ENCODE results near the gene USP20. TPM values are rescaled to one million over a fixed set of nuclear protein-coding genes. Genes with fewer than 3 reads are reported as not detected.

USP20 gene
- total RNA-seq, 1 donor from 2014 or later, result 10.8 TPM

GRCh38 chr9:129814432-129815223 is 20.6 kb upstream of the USP20 start:
- TF ChIP-seq CTCF (IDR thresholded peaks at IDR 0.05), result no peak
- no peak for TF ChIP-seq EZH2phosphoT487 (IDR thresholded peaks at IDR 0.05)
- no peak for TF ChIP-seq EZH2 (IDR thresholded peaks at IDR 0.05)
- Histone ChIP-seq H3K9ac (no peak overlapping the region), H3K4me1 (no peaks in the 10 kb centered on the region), H3K4me3 (no peak overlapping the region), H3K4me2 (no peak overlapping the region), H3F3A (ENCODE audit: low read depth) (peaks cover 7% of the 10 kb centered on the region), H3K27ac (no peak overlapping the region), H3K27me3 (no peaks in the 10 kb centered on the region), H3K9me3 (ENCODE audit: low read depth) (no peaks in the 10 kb centered on the region), H4K20me1 (ENCODE audit: low read depth) (peaks cover 16% of the 10 kb centered on the region), H2AFZ (replicated peaks) (no peak overlapping the region), H3K36me3 (no peaks in the 10 kb centered on the region), H3K79me2 (ENCODE audit: low read depth) (peaks cover 8% of the 10 kb centered on the region)
- Mint-ChIP-seq H3K4me1 (no peaks in the 10 kb centered on the region), H3K9me3 (no peaks in the 10 kb centered on the region), H3K36me3 (peaks cover 17% of the 10 kb centered on the region), H3K27ac (no peak overlapping the region), H3K27me3 (ENCODE audit: insufficient read depth, low read depth) (no peaks in the 10 kb centered on the region), H3K4me3 (no peak overlapping the region)
- DNase-seq (ENCODE audit: low spot score), result no peak

GRCh38 chr9:129815278-129815677 is 20.0 kb upstream of the USP20 start:
- no peaks in the 10 kb centered on the region for H3K36me3 ChIP-seq
- no peak overlapping the region for H3K4me3 Mint-ChIP-seq
- H3K4me2 ChIP-seq, result no peak overlapping the region
- H3K9me3 Mint-ChIP-seq, result no peaks in the 10 kb centered on the region
- H3K4me1 Mint-ChIP-seq, result no peaks in the 10 kb centered on the region
- H3K4me3 ChIP-seq, result no peak overlapping the region
- peaks cover 15% of the 10 kb centered on the region for H3K36me3 Mint-ChIP-seq
- H3K27me3 ChIP-seq, result no peaks in the 10 kb centered on the region
- TF ChIP-seq EZH2phosphoT487 (IDR thresholded peaks at IDR 0.05), result no peak
- TF ChIP-seq CTCF (IDR thresholded peaks at IDR 0.05), result no peak
- TF ChIP-seq EZH2 (IDR thresholded peaks at IDR 0.05), result no peak
- no peaks in the 10 kb centered on the region for H3K9me3 ChIP-seq (ENCODE audit: low read depth)
- H3F3A ChIP-seq (ENCODE audit: low read depth), result peaks cover 7% of the 10 kb centered on the region
- H3K79me2 ChIP-seq (ENCODE audit: low read depth), result peaks cover 7% of the 10 kb centered on the region
- DNase-seq (ENCODE audit: low spot score), result no peak
- no peak overlapping the region for H3K27ac Mint-ChIP-seq
- no peak overlapping the region for H2AFZ ChIP-seq (replicated peaks)
- peaks cover 16% of the 10 kb centered on the region for H4K20me1 ChIP-seq (ENCODE audit: low read depth)
- H3K27ac ChIP-seq, result no peak overlapping the region
- H3K4me1 ChIP-seq, result no peaks in the 10 kb centered on the region
- no peaks in the 10 kb centered on the region for H3K27me3 Mint-ChIP-seq (ENCODE audit: insufficient read depth, low read depth)
- no peak overlapping the region for H3K9ac ChIP-seq

- H3K9me3 Mint-ChIP-seq, result no peaks in the 10 kb centered on the region
- Histone ChIP-seq H3K27me3 (no peaks in the 10 kb centered on the region), H3F3A (ENCODE audit: low read depth) (peaks cover 5% of the 10 kb centered on the region), H3K27ac (no peak overlapping the region), H3K4me3 (no peak overlapping the region), H4K20me1 (ENCODE audit: low read depth) (peaks cover 13% of the 10 kb centered on the region), H3K4me1 (no peaks in the 10 kb centered on the region), H3K4me2 (no peak overlapping the region), H2AFZ (replicated peaks) (no peak overlapping the region), H3K79me2 (ENCODE audit: low read depth) (peaks cover 3% of the 10 kb centered on the region), H3K9ac (no peak overlapping the region), H3K36me3 (peaks cover 5% of the 10 kb centered on the region), H3K9me3 (ENCODE audit: low read depth) (no peaks in the 10 kb centered on the region)
- H3K4me3 Mint-ChIP-seq, result no peak overlapping the region
- no peak for DNase-seq (ENCODE audit: low spot score)
- TF ChIP-seq CTCF (IDR thresholded peaks at IDR 0.05) (no peak), EZH2phosphoT487 (IDR thresholded peaks at IDR 0.05) (no peak), EZH2 (IDR thresholded peaks at IDR 0.05) (no peak)
- no peak overlapping the region for H3K27ac Mint-ChIP-seq
- H3K36me3 Mint-ChIP-seq, result peaks cover 13% of the 10 kb centered on the region
- no peaks in the 10 kb centered on the region for H3K27me3 Mint-ChIP-seq (ENCODE audit: insufficient read depth, low read depth)
- H3K4me1 Mint-ChIP-seq, result no peaks in the 10 kb centered on the region
Observed at GRCh38 chr9:129816501-129817435, 18.5 kb upstream of the USP20 start.

All from neural progenitor cell (in vitro differentiated cells).